A673 (cell line): ENCODE results near the gene FBXO3.

Source experiments
- CTCF ChIP-seq: fragments of 300-800, 200-600 bp; sonication (generic); conservative IDR thresholded peaks from 2 replicates; pipeline ENCODE4 v1.5.1; 2017; ENCODE audit warnings: low read depth, mild to moderate bottlenecking, antibody characterized with exemption, low read length, moderate library complexity, mixed read lengths
- EZH2 ChIP-seq: fragments of 200-600 bp; sonication (generic); IDR thresholded peaks from 2 replicates; pipeline ENCODE4 v1.6.1; 2017; ENCODE audit warnings: borderline replicate concordance, low read depth, mild to moderate bottlenecking, mixed read lengths, antibody characterized with exemption, low read length; ENCODE audit not compliant: poor library complexity, severe bottlenecking

GRCh38 chr11:33766085-33766484, 8.2 kb downstream of the FBXO3 start:
- no peak for TF ChIP-seq CTCF
- no peak for TF ChIP-seq EZH2
